HG03460 (cell line): ENCODE data around the gene ZMIZ1.

Experiments
- ATAC-seq: cut with Tn5 transposase; IDR thresholded peaks from one replicate; pipeline ENCODE4 v1.9.1; 2021; ENCODE audit not compliant: unreplicated experiment

The ZMIZ1 gene

GRCh38 chr10:79258894-79259293 is 190.1 kb downstream of the ZMIZ1 start:
- no peak for ATAC-seq

GRCh38 chr10:79259834-79260233 is 191.1 kb downstream of the ZMIZ1 start:
- no peak for ATAC-seq

GRCh38 chr10:79260811-79261740 is 192.3 kb downstream of the ZMIZ1 start:
- ATAC-seq = no peak

- ATAC-seq = no peak
These were observed 193.4 kb downstream of the ZMIZ1 start for GRCh38 chr10:79262131-79262530.

GRCh38 chr10:79262959-79263746 is 194.4 kb downstream of the ZMIZ1 start:
- no peak for ATAC-seq

- no peak for ATAC-seq
These were observed 195.2 kb downstream of the ZMIZ1 start for GRCh38 chr10:79263939-79264338.

GRCh38 chr10:79264942-79265341 is 196.2 kb downstream of the ZMIZ1 start:
- no peak for ATAC-seq

GRCh38 chr10:79266084-79266483 is 197.3 kb downstream of the ZMIZ1 start:
- peak; percentile 37 for ATAC-seq

GRCh38 chr10:79266543-79267312 is 198.0 kb downstream of the ZMIZ1 start:
- ATAC-seq = peak; percentile 86

- ATAC-seq = no peak
These were observed 198.7 kb downstream of the ZMIZ1 start for GRCh38 chr10:79267499-79267898.

GRCh38 chr10:79268161-79268601 is 199.4 kb downstream of the ZMIZ1 start:
- no peak for ATAC-seq

GRCh38 chr10:79268742-79269141 is 200.0 kb downstream of the ZMIZ1 start:
- ATAC-seq = no peak

- no peak for ATAC-seq
These were observed 200.7 kb downstream of the ZMIZ1 start for GRCh38 chr10:79269443-79269842.

GRCh38 chr10:79269969-79270368 is 201.2 kb downstream of the ZMIZ1 start:
- ATAC-seq = no peak

- no peak for ATAC-seq
These were observed 201.9 kb downstream of the ZMIZ1 start for GRCh38 chr10:79270466-79271246.

GRCh38 chr10:79272353-79272752 is 203.6 kb downstream of the ZMIZ1 start:
- no peak for ATAC-seq

- ATAC-seq = no peak
These were observed 204.8 kb downstream of the ZMIZ1 start for GRCh38 chr10:79273604-79274003.

- ATAC-seq = no peak
These were observed 205.7 kb downstream of the ZMIZ1 start for GRCh38 chr10:79274279-79275104.

- ATAC-seq = no peak
These were observed 206.3 kb downstream of the ZMIZ1 start for GRCh38 chr10:79275105-79275430.

- ATAC-seq = no peak
These were observed 206.7 kb downstream of the ZMIZ1 start for GRCh38 chr10:79275431-79275851.
